Panc1 (cell line): ENCODE results near the gene CCDC78. TPM values are rescaled to one million over a fixed set of nuclear protein-coding genes. Genes with fewer than 3 reads are reported as not detected.

Experiments
- ATAC-seq: fragments of 200-7000 bp; cut with Tn5 transposase; 2 replicates; pipeline ENCODE4 v1.9.1; 2020; ENCODE audit warnings: mild to moderate bottlenecking, moderate library complexity
- BruUV-seq: library from RNA; stranded (reverse); fragments of 400-500 nt; replicated peaks from 2 replicates; lab custom pipeline; 2021; lab: Mats Ljungman, UMichigan
- CTCF ChIA-PET: fragments of 300-600 bp; sonication (Branson Sonifier 250); formaldehyde crosslinking; loops from one replicate; lab custom pipeline; 2022; ENCODE audit warnings: antibody characterized with exemption; lab: Charles Lee
- POLR2A ChIA-PET: fragments of 300-600 bp; sonication (Branson Sonifier 250); formaldehyde crosslinking; loops from one replicate; lab custom pipeline; 2022; ENCODE audit warnings: antibody characterized with exemption; lab: Charles Lee
- DNase-seq: peaks from one replicate; pipeline ENCODE4 v3.0.0-alpha.2; 2010; ENCODE audit warnings: low read depth, low spot score
- H3K27ac ChIP-seq: 2 replicates; pipeline ENCODE4 v1.5.1; 2011; ENCODE audit warnings: mild to moderate bottlenecking, low read length, inconsistent platforms
- H3K27me3 ChIP-seq: fragments of 200-500 bp; sonication (Bioruptor generic); 2 replicates; pipeline ENCODE4 v1.6.0; 2014; ENCODE audit warnings: low read length, inconsistent platforms; ENCODE audit not compliant: control insufficient read depth, insufficient read depth
- H3K36me3 ChIP-seq: fragments of 200-500 bp; sonication (Bioruptor generic); 2 replicates; pipeline ENCODE4 v1.5.1; 2014; ENCODE audit warnings: inconsistent platforms, mild to moderate bottlenecking, low read length, moderate library complexity; ENCODE audit not compliant: control insufficient read depth, insufficient read depth
- H3K4me1 ChIP-seq: 2 replicates; pipeline ENCODE4 v1.5.1; 2011; ENCODE audit warnings: inconsistent platforms, mild to moderate bottlenecking, low read length, moderate library complexity; ENCODE audit not compliant: control insufficient read depth, insufficient read depth
- H3K4me3 ChIP-seq, 2 experiments: 2 replicates each; pipeline ENCODE4 v1.5.1; 2011 to 2012; ENCODE audit warnings: low read depth in 2 of 2, low read length in 2 of 2, mild to moderate bottlenecking in 2 of 2, inconsistent platforms in 1 of 2, moderate library complexity in 1 of 2
- H3K9me3 ChIP-seq: fragments of 200-500 bp; sonication (Bioruptor generic); 2 replicates; pipeline ENCODE4 v1.5.1; 2014; ENCODE audit warnings: low read depth, mild to moderate bottlenecking, inconsistent platforms, low read length, moderate library complexity; ENCODE audit not compliant: control insufficient read depth, insufficient read depth
- CTCF ChIP-seq: fragments of 450-650 bp; IDR thresholded peaks from 2 replicates; pipeline ENCODE4 v1.5.1; 2017; ENCODE audit warnings: mild to moderate bottlenecking
- POLR2AphosphoS5 ChIP-seq: IDR thresholded peaks from 2 replicates; pipeline ENCODE4 v1.6.1; 2012; ENCODE audit warnings: mild to moderate bottlenecking, low read depth, low read length, moderate library complexity
- REST ChIP-seq, 2 experiments: IDR thresholded peaks; 2 replicates each; pipeline ENCODE4 v1.6.1; 2011 to 2012; ENCODE audit warnings: low read depth in 2 of 2, control low read depth in 1 of 2, low read length in 1 of 2, mild to moderate bottlenecking in 1 of 2, moderate library complexity in 1 of 2; ENCODE audit not compliant: insufficient read depth in 1 of 2
- SIN3A ChIP-seq: IDR thresholded peaks from 2 replicates; pipeline ENCODE4 v1.6.1; 2012; ENCODE audit warnings: low read depth, mild to moderate bottlenecking, low read length, moderate library complexity, borderline replicate concordance; ENCODE audit not compliant: insufficient read depth
- TCF7L2 ChIP-seq: IDR thresholded peaks from 2 replicates; pipeline ENCODE4 v1.6.1; 2011; ENCODE audit warnings: mild to moderate bottlenecking, low read depth, low read length, inconsistent platforms
- in situ Hi-C: cut with HindIII; loops from 2 replicates; pipeline ENCODE4 v1.10.0; 2016; ENCODE audit warnings: low sequenced_read_pairs, low pct_unique_long_range_greater_than_20kb
- intact Hi-C: fragments of 100-400 bp; cut with micrococcal nuclease; formaldehyde crosslinking; loops from one replicate; pipeline ENCODE4 v1.10.0; 2022; ENCODE audit not compliant: unreplicated experiment
- total RNA-seq: library from RNA; stranded (reverse); gene quantifications from one replicate; pipeline ENCODE4 v1.2.1, GENCODE V29; 2021; ENCODE audit not compliant: unreplicated experiment

CCDC78 gene
- total RNA-seq, 1 experiment from 2014 or later = 18.2 TPM

- no peaks in the 10 kb centered on the region for H3K9me3 ChIP-seq
- H3K4me1 ChIP-seq = 0 out of 2 replicates have a peak, but pooled peaks cover 3% of the 10 kb centered on the region
- no peaks in the 10 kb centered on the region for H3K27me3 ChIP-seq
- intact Hi-C loops (no loop called here), in situ Hi-C loops (no loop called here)
- BruUV-seq = no TSS peak
- ATAC-seq (no peak), DNase-seq (no peak)
- no peak for TF ChIP-seq TCF7L2
- TF ChIP-seq CTCF = no peak
- TF ChIP-seq SIN3A = no peak
- no peak for TF ChIP-seq POLR2AphosphoS5
- TF ChIP-seq REST (IDR thresholded peaks at IDR 0.05; ENCODE audit: insufficient read depth in 1 of 2, low read depth in 2 of 2, low read length in 1 of 2) = no peak
- ChIA-PET CTCF (no interaction called here), POLR2A (no interaction called here)
- H3K4me3 ChIP-seq = no peak overlapping the region
- H3K27ac ChIP-seq = no peak overlapping the region
- H3K36me3 ChIP-seq = peaks cover 2% of the 10 kb centered on the region; the same call in 1 of the 2 replicates
Measured at GRCh38 chr16:694863-695354, 31.3 kb downstream of the CCDC78 start.

GRCh38 chr16:694187-694862, 31.9 kb downstream of the CCDC78 start:
- Histone ChIP-seq H3K9me3 (no peaks in the 10 kb centered on the region), H3K27me3 (no peaks in the 10 kb centered on the region), H3K36me3 (peaks cover 4% of the 10 kb centered on the region; the same call in 1 of the 2 replicates), H3K4me3 (no peak overlapping the region), H3K27ac (no peak overlapping the region), H3K4me1 (peaks cover 7% of the 10 kb centered on the region)
- no peak for TF ChIP-seq SIN3A
- ChIA-PET CTCF (no interaction called here), POLR2A (no interaction called here)
- intact Hi-C loops (no loop called here), in situ Hi-C loops (no loop called here)
- DNase-seq (no peak), ATAC-seq (no peak)
- no TSS peak for BruUV-seq

GRCh38 chr16:693766-694165, 32.5 kb downstream of the CCDC78 start:
- DNase-seq (no peak), ATAC-seq (no peak)
- Histone ChIP-seq H3K27me3 (no peaks in the 10 kb centered on the region), H3K27ac (no peak overlapping the region), H3K4me3 (no peak overlapping the region), H3K4me1 (peaks cover 12% of the 10 kb centered on the region), H3K36me3 (peaks cover 4% of the 10 kb centered on the region; the same call in 1 of the 2 replicates), H3K9me3 (no peaks in the 10 kb centered on the region)
- in situ Hi-C loops (no loop called here), intact Hi-C loops (no loop called here)
- ChIA-PET CTCF (no interaction called here), POLR2A (no interaction called here)
- no peak for TF ChIP-seq REST (IDR thresholded peaks at IDR 0.05; ENCODE audit: insufficient read depth in 1 of 2, low read depth in 2 of 2, low read length in 1 of 2)
- TF ChIP-seq SIN3A = no peak
- TF ChIP-seq TCF7L2 = no peak
- no peak for TF ChIP-seq POLR2AphosphoS5
- TF ChIP-seq CTCF = no peak
- no TSS peak for BruUV-seq
